RPMI8226 (cell line): ENCODE measurements around the gene GSPT1.
A peak's percentile ranks its signal among the peaks of the same experiment; 100 is the strongest.
"Not testable (repeated sequence)": the region's sequence is repeated elsewhere in the genome, so short reads cannot be mapped to it uniquely, and the experiment has no call there.

ENCODE experiments used
- DNase-seq: peaks from one replicate; pipeline ENCODE4 v3.0.0-alpha.2; 2015

The GSPT1 gene

DNA sequence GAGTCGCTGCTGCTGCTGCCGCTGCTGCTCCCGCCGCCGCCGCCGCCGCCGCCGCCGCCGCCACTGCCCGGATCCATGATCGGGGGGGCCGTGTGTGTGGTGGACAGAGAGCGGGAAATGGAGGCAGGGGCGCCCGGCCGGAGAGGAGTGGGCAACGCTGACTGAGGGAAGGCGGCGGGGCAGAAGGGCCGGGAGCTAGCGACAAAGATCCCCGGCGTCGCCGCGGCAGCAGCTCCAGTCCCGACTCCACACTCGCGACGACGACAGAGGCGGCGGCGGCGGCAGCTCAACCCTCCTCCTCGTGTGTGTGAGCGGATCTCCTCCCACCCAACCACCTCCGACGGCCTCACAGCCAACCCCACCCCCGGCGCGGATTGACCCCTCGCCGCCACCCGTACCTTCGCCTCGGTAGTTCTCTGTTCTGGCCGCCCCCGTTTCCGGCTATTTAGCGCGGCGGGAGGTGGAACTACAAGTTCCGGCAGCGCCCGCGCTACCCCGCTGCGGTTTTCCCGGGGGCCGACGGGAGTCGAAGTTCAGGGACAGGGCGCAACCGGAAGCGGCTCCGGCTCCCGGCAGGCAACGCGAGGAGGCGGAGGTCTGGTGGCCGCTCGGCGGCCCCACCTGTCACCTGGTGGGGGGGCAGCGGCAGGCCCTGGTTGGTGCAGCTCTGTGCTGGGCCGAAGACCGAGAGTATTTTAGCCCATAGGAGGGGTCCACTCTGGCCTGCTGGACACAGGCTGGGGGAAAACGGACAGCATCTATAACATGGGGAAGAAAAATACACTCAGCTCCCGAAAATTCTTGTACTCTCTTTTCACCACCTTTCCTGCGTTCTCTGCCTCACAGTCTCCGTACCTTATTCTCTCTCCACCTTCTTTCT, at the start of gene GSPT1:
Gene GSPT1, minus strand, starts transcription at position 313 of the 880 bp plus-strand sequence. Its CDS starts 236 bp downstream, at position 77.
- peak; percentile 100 for DNase-seq

- DNase-seq: peak; percentile 87
These were observed 49.2 kb upstream of the GSPT1 start, which contains the start of gene TNFRSF17 for GRCh38 chr16:11964761-11965551. Gene TNFRSF17 (plus strand): TSS chr16:11965210. CDS start chr16:11965325, 115 bp downstream.

DNA sequence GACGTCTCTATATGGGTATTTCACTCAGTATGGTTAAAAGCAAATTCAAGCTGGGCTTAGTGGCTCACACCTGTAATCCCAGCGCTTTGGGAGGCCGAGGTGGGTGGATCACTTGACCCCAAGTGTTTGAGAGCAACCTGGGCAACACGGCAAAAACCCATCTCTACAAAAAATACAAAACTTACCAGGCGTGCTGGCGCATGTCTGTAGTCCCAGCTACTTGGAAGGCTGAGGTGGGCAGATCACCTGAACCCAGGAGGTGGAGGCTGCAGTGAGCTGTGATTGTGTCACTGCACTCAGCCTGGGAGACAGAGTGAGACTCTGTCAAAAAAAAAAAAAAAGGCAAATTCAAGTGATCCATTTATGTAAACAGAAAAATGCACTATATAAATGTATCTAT, 48.0 kb upstream of the GSPT1 start:
- peak; percentile 50 for DNase-seq

DNA sequence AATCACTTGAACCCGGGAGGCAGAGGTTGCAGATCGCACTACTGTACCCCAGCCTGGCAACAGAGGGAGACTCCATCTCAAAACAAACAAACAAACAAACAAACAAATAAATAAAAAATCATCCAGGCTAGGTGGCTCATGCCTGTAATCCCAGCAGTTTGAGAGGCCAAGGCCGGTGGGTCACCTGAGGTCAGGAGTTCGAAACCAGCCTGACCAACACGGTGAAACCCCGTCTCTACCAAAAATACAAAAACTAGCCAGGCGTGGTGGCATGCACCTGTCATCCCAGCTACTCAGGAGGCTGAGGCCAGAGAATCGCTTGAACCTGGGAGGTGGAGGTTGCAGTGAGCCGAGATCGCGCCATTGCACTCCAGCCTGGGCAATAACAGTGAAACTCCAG, 47.2 kb upstream of the GSPT1 start:
- not testable (repeated sequence) for DNase-seq

GRCh38 chr16:11962457-11962856, 46.7 kb upstream of the GSPT1 start:
- DNase-seq: not testable (repeated sequence)

- DNase-seq: no peak
These were observed 42.0 kb upstream of the GSPT1 start for GRCh38 chr16:11957591-11958395.

GRCh38 chr16:11956558-11956957, 40.8 kb upstream of the GSPT1 start:
- DNase-seq: no peak

GRCh38 chr16:11955713-11956123, 40.0 kb upstream of the GSPT1 start:
- no peak for DNase-seq

DNA sequence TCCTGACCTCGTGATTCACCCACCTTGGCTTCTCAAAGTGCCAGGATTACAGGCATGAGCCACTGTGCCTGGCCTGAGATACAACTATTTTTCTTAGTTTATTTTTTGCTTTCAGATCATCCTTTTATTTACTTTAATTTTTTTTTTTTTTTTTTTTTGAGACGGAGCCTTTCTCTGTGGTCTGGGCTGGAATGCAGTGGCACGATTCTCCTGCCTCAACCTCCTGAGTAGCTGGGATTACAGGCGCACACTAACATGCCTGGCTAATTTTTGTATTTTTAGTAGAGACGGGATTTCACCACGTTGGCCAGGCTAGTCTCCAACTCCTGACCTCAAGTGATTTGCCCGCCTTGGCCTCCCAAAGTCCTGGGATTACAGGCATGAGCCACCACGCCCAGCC, 37.8 kb upstream of the GSPT1 start:
- not testable (repeated sequence) for DNase-seq

DNA sequence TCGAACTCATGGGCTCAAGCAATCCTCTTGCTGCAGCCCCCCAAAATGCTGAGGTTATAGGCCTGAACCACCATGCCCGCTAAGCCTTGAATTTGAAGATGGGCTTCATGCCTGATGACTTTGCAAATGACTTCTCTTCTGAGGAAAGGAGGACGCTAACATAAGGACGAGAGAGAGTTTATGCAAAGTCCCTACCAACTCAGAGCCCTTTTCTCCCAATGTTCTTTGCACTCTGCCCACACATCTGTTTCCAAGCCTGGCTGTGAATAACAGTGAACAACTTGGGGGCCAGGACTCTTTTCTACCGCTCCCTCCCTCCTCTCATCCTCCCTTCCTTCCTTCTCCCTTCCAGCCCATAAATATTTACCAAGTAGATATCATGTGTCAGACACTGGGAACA, 34.6 kb upstream of the GSPT1 start:
- DNase-seq: no peak

DNA sequence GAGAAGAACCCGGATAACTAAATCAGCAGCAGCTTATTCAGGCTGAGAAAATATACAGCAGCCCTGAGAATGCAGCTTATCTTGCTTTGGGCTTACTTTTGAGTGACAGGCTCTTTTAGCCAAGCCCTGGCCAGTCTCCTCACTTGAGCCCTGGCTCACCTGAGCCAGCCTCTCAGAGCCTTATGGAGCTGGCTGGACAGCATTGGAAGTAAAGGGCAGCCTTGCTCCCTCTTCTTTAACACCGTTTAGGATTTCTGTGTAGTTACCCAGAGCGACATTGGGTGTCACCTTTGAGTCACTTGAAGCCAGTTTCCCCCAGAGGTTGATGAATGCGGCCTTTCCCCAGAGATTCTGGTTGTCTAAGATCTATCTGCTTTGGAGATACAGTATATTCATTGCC, 33.8 kb upstream of the GSPT1 start:
- DNase-seq: peak; percentile 75

DNA sequence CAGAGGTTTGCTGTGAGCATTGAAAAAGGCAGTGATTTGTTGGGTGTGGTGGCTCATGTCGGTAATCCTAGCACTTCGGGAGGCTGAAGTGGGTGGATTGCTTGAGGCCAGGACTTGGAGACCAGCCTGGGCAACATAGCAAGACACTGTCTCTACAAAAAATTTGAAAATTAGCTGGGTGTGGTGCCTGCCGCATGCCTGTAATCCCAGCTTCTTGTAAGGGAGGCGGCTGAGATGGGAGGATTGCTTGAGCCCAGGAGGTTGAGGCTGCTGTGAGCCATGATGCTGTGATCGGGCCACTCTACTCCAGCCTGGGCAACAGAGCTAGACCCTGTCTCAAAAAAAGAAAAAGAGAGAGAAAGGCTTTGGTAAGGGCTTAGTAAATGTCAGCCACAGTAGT, 33.1 kb upstream of the GSPT1 start:
- DNase-seq: no peak

- DNase-seq: no peak
These were observed 30.7 kb upstream of the GSPT1 start for GRCh38 chr16:11946433-11946832.

DNA sequence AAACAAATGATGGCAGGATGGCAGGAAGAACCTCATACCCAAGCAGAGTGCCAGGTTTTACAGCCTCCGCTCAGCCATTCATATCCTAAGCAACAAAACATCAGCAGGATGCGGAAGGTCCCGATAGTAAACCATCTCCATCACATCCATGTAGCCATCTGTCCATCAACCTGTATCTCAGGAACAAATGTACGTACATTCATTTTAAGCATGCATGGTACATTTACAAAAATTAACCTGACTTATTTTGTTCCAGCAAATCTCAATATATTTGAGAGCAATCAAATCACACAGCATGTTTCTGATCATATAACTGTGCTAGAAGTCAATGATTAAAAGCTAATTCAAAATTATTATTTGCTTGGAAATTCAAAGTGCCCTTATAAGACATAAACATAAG, 26.2 kb upstream of the GSPT1 start, which contains the start of gene NPIPB2:
Gene NPIPB2, minus strand, starts transcription at position 101 of the 400 bp plus-strand sequence. Its CDS starts 0 bp downstream, at position 101.
- not testable (repeated sequence) for DNase-seq

- DNase-seq: not testable (repeated sequence)
These were observed 11.6 kb upstream of the GSPT1 start for GRCh38 chr16:11927350-11927749.

DNA sequence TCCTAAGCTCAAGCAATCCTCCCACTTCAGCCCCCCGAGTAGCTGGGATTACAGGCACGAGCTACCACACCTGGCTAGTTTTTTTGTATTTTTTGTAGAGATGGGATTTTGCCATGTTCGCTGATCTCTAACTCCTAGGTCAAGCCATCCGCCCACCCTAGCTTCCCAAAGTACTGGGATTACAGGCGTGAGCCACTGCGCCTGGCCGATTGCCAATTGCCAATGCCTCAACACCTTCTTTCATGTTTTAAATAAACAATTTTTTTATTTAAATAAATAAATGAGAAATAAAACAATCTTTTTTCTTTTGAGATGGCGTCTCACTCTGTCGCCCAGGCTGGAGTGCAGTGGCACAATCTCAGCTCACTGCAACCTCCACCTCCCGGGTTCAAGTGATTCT, 8.3 kb upstream of the GSPT1 start:
- DNase-seq: not testable (repeated sequence)

GRCh38 chr16:11916524-11917285, 949 bp upstream of the GSPT1 start:
- DNase-seq: no peak

DNA sequence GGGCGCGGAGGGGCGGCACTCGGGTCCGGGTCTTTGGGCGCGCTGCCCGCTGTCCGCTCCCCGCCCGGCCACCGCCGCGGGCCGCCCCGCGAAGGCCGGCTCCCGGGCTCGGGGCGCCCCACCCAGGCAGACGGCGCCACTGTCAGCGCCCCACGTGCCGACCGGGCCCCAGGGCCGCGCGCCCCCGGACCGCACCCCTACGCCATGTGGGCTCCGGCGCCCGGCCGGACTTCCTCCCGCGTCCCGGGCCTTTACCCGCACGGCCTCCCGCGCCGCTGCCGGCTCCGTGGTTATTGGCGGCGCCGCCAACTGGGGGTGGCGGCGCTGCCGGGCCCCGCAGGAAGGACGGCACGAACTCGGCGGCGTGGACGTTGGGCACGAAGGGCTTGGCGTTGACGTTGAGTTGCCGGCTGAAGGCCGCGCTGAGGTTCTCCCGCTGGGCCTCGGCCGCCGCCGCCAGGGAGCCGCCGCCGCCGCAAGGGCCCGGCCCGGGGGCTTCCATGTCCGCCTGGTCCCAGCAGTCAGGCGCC, 577 bp downstream of the GSPT1 start:
- peak; percentile 65 for DNase-seq

GRCh38 chr16:11914210-11915113, 1.3 kb downstream of the GSPT1 start:
- peak; percentile 52 for DNase-seq

- peak; percentile 30 for DNase-seq
These were observed 2.2 kb downstream of the GSPT1 start for GRCh38 chr16:11913425-11914079.
